Hippocampal formation (tissue), 2 donors: ENCODE data around the gene PKD1L1.
"Not testable (repeated sequence)": the region's sequence is repeated elsewhere in the genome, so short reads cannot be mapped to it uniquely, and the experiment has no call there.

ENCODE experiments used
- DNase-seq, 2 donors: peaks; one replicate each; lab custom pipeline; 2025; lab: John Stamatoyannopoulos, UW

Gene PKD1L1

DNA sequence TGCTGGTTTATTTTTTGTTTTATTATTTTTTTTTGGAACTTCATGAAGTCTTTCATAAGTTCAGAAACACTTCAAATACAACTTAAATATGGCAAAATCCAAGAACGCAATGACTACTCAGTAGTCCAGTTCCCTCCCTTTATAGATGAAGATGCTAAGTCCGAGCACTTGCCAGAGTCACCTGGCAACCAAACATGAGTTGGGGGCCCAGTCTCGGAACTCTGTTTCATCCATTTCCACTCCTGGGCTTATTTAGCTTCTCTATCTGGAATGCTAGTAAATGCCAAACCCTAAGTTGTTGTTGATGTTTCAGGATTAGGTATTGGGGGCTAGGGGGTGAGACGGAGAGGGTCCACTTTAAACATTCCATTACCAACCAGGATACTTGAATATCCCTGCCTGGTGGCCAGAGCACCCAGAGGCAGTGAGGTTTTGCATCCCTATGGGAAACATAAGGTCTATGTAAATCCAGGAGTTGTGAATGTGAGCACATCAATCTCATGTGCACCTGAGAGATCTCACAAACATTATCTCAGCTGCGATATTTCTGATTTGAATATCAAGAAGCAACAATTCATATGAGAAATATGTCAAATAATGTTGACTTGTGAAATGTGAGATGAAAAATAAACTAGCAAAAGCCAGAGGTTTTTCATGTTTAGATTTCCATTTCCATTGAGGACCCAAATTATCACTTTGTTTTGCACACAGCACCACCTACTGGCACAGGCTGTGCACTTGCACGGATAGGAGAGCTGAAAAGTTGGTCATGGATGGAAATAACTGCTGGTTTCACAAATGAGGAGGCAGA is 129.3 kb downstream of the PKD1L1 start:
- peak; percentile 59 to 73 for DNase-seq

DNA sequence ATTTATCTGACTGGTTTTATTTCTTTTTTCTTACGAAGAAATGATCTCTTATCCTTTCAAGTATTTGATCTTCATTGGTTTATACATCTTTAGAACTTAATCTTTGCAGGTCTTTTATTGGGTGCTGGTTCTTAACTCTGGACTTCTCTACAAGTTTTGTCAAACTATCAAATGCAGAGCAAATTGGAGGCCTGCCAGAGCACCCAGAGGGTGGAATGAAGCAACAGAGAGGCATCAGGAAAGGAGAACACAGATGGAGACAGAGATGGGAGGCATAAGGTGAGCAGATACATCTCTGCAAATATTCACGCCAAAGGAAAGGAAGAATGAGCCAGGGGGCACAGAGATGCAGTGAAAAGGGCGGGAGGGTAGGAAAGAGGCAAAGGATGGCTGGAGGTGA is 130.3 kb downstream of the PKD1L1 start:
- DNase-seq = no peak

DNA sequence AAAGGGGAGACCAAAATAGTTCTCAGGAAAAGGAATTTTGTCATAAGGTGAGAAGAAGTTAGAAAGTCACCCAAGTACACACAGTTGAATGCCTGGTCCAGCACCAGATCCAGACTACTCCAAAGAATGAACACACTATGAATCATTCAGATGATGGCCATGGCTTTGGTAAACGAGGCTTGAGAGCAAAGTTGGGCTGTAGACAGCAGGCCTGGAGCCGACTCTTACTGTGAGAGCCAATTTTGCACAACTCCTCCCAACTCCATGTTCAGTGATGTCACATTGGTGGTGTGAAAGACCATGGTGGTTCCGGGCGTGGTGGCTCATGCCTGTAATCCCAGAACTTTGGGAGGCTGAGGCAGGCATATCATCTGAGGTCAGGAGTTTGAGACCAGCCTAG is 131.6 kb downstream of the PKD1L1 start:
- DNase-seq = no peak

DNA sequence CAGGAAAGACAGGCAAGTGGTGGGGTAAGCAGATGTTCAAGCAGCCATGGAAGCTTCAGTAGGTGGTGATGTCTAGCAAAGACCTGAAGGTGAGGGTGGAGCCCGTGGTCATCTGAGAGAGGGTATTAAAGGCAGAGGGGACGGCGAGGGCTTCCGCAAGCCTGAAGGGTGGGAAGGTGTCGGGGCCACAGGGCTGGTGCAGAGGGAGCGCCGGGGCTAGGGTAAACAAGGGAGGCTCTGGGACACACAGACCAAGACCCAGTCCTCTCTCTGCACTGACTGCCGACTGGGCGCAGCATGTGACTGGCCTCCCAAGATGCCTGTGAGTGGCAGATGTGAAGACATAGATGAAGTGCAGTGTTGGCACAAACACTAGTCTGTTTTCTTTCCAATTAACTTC is 132.4 kb downstream of the PKD1L1 start:
- DNase-seq = no peak

DNA sequence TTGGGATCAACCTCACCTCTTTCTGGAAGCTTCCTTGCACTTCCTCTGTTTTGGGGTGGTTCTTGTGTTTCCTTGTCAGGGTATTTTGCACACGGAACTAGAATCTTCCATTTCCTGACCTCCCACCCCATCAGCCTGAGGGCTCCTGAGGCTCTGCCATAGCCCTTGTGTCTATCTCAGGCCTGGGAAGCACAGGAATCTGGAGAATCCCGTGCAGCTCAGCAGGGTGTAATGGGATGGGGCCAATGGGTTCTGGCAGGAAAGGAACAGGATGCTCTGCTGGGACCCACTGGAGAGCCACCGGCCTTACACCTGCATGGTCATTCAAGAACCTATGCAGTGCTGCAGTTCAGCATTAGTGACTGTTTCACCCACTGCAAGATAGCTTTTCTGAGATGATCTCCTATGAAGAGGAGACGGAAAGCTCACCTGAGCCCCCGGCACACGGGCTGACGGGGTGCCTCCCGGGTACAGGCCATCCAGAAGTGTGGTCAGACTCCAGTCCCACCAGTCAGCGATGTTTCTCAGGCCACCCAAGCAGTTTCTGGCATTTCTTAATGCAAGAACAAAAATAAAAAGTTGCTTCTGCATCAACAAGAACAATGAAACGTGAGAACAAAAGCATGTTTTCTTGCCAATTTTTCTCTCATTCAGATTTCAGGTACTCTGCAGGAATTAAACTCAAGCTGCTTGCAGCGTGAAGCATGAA is 133.2 kb downstream of the PKD1L1 start:
- no peak for DNase-seq

DNA sequence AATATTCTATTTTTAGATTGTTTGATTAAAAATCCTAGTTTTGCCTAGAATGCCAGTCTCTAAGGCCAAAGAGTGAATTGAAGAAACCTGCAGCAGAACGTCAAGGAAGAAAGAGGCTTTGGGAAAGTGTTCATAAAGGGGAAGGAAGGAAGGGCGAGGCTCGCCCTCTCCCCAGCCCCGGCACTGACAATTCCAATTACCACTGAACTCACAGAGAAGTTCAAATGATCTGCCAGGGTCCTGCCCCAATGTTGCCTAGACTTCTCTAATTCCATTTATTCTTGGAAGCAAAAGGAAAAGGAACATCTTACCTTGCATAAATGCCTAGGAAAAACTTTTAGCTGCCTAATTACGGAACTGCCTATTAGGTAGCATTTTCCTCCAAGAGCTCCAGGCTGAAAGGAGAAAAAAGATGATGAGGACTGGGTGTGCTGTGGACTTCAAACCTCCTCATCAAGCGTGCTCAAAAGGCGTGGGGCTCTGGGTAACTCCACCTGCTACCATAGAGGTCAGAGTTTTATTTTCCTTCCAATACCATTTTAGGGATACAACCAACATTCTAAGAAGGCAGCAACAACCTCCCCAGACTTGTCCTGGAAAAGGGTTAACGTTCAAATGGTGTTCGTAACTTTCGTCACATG is 134.5 kb downstream of the PKD1L1 start:
- no peak for DNase-seq

DNA sequence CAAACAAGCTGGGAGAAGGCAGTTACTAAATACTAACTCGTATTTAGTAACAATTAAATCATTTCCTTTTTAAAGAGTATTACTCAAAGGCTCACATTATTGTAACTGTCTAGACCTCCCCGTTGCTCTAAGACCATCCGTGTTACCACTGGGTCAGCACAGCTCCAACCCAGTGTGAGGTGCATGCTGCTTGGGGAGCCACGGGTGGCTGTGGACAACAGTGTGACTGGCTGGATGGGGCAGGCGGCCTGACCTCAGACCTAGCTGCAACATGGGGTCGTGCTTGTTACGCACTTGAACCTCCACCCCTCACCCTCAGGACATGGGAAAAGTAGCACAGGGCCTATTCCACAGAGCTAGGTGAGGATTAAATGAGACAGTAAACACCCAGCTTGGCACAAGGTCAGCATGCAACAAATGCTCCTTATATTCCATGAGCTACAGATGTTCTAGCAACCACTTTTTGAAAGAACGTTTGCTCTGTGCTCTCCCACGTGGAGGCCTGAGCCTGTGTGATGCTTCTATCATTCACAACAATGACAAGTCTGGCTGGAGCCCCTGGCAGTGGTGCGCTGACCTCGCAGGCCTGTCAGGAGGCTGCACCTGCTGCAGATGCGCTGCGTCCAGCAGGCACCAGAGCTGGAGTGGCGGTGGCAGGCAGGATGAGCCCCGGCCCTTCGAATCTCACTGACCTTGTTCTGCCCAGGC is 135.7 kb downstream of the PKD1L1 start:
- peak in 1 of 2 donors; percentile 13 for DNase-seq

DNA sequence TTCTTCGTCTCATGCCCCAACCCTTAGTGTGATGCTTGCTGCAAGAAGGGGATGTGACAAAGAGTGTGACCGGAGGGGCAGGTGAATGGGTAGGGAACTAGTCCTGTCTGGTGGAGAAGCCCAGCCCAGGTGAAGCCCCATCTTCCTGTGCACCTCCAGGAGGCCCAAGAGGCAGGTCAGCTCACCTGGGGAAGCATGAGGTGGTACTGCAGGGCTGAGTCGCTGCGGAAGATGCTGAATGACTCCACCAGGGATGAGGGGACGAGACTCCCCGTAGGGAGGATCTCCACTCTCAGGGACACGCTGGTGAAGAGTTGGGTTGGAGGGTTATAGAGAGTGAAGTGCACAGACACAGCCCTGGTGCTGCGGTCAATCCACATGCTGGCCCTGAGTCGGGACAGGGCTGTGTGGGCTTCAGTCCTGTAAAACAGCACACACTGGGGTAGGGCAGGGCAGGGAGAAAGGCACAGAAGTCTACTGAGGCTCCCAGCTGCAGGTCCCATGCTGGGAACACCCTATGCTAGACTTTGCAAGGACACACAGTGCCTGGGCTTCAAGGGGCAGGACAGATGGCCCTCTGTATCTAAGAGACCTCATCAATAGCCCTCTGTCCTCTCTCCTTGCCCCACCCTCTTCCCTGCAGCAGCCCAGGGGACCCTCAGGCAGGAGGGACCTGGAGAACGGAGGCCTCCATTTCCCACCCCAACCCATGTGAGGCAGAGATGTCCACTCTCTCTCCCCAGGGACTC is 136.5 kb downstream of the PKD1L1 start:
- DNase-seq = no peak

DNA sequence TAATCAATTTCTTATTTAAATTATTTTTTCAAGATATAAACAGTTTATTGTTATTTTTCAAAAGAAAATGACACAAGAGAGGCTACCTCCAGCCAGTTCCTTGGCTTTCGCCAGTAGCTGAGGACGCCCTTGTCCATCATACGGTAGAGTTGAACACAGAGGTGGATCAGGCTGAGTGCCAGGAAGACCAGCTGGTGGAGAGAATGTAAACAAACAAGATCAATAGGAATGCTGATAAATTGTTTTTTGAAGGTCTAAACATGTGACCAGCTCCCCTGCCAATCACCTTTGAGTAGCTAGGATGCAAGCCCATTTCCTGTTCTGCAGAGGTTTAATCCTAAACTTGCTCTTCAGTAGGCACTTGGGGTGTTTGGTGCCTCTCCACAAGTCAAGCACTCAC is 138.9 kb downstream of the PKD1L1 start:
- no peak for DNase-seq

DNA sequence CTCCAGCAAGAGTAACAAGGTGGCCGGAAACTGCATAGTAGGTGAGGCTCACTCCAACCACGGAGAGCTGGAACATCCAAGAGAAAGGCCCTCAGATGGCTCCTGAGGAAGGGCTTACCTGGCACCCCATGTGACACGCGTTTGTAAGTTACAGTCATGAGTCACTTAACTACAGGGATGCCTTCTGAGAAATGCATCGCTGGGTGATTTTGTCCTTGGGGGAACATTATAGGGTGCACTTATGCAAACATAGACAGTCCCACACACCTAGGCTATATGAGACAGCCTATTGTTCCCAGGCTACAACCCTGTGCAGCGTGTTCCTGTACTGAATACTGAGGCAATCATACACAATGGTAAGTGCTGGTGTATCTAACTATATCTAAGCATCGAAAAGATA is 139.9 kb downstream of the PKD1L1 start:
- DNase-seq = no peak

DNA sequence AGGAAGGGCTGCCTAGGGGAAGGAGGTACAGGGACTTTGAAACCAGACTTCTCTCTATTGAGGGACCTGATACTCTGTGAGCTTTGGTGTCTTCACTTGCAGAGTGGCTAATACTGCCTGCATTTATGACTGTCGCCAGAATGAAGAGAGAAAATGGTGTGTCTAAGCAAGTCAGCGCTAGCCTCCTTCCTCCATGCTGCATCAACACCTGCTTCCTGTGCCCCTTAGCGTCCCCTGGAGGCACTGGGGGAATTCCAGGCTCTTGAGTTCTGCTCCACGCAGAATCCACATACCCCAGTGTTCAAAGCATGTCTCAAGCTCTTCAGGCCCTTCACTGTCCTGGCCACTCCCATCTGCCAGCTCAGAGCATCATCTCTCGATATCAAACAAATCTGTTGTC is 140.5 kb downstream of the PKD1L1 start:
- DNase-seq = no peak

DNA sequence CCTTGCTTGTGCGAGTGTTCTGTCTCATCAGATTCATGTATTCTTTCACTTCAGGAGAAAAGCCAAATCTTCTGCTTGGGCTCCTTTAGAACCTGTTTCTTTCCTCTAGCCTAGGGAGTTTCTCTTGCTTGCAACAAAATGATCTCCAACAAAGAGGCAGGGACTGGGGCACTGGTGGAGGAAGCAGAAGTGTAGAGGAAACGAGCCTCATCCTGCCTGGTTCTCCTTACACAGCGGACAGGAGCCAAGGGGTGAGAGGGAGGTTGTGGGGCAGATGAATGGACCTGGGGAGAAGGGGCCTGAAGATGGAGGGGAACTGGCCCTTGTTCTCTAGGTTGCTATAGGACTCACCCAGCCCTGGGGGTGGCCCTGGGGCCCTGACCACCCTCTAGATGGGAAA is 141.1 kb downstream of the PKD1L1 start:
- DNase-seq = no peak

DNA sequence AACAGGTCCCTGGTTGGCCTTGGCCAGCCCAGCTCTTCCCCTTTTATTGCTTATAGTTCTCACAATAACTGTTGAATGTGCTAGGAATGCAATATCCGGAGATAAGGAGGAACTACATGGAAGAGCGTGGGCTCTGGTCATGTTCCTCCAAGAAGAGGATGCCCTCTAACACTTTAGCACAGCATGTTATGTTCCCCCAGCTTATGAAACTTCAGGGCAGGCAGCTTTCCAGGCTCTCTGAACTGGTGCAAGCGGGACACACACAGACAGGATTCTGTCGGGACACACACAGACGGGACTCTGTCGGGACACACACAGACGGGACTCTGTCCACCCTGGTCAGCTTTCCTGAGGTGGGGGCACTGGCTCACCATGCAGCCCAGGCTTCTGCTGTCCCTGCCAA is 141.6 kb downstream of the PKD1L1 start:
- DNase-seq = peak in 1 of 2 donors; percentile 8

DNA sequence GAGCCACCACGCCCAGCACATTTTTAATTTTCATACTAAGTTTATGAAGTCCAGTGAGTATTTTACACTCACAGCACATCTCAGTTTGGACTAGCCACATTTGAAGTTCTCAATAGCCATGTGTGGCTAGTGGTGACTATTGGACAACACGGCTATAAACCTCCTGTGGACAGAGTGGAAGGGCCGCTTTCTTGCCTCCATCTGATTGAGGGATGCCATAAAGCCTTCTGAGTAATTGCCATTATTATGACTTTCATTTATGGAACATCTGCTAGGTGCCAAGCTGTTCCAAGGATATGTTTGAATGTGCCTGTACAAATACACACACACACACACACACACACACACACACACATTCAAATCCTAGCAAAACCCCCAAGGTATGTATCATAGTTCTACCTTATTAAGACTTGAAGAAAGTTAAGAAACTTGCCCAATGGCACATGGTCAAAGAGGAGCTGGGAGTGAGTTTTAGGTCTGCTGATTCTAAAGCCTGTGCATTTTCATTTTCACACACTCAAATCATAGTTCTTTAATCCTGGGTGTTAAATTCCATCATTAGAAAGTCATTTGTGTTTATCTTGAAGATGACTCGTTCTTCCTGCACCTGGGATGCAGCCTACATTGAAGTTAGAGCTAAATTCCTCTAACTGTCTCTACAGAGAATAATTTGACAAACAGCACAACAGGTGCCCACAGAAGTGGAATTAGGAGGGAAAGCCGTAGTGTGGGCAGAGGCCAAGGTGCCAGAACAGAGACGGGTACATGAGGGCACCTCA is 143.3 kb downstream of the PKD1L1 start:
- DNase-seq = no peak

DNA sequence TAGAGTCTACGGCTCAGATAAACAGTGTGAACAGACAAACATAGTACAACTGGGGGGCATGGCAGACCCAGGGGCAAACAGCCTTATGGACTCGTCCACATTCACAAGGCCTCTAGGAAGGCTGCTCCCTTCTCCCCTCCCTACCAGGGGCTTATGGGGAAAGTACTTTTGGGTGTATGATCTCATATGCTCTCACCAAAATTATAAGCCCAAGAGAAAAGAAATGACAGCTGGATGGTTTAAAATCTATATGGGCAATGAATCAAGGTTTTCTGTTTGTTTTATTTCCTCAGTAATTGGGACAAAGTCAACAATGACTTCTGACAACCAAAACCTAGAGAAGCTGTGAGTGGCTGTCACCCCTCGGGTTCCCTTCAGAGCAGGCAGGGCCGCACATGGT is 144.4 kb downstream of the PKD1L1 start:
- no peak for DNase-seq

DNA sequence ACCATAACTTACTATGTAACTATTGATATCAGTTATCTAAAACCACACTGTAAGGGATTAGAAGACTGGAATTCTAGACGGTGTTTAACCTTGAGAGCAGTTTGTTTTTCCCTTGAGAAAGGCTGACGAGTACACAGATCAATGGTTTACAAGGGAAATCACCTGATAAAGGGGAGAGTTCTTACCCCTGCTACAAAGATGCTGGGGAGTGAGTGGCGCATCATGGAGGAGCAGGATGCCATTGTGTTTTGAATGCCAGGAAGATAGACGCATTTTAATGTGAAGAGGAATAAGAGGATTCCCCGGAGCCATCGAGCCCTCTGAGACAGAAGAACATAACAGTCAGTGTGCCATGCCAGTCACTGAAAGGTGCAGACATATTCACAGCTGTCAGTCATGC is 145.2 kb downstream of the PKD1L1 start:
- DNase-seq = no peak

DNA sequence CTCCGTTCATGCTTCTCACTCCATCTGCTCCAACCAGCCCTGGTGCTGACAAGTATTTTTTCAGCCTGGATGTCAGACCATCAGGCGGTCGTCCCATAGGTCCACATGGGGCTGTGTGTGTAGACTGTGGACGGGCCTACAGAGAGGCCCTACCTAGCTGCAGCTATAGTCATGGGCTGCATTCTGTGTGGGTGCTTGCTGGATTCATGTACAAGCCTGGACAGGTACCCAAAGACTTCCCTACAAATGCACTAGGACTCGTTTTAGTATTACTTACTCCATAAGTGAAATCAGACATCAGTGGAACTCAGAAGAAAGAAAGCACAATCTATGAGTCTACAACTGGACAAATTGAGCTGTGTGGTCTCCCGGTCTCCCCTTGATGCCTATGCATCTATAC is 146.8 kb downstream of the PKD1L1 start:
- DNase-seq = no peak

DNA sequence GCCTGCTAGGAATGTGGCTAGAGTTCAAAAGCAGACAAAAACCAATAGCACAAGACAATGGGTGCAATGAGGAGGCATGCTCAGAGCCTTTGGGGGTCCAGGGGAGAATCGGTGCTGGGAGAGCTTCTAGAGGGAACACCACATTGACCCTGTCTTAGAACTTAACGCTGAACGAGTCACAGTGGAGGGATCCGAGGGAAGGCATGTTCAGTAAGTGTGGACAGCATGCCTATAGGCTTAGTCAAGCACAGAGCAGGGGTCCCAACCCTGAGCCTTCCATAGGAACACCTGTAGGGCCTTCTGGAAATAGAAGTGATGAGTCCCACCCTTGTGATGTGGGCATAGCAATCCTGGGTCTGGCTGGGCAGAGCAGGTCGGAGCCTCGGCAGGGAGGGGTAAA is 148.7 kb downstream of the PKD1L1 start:
- no peak for DNase-seq

DNA sequence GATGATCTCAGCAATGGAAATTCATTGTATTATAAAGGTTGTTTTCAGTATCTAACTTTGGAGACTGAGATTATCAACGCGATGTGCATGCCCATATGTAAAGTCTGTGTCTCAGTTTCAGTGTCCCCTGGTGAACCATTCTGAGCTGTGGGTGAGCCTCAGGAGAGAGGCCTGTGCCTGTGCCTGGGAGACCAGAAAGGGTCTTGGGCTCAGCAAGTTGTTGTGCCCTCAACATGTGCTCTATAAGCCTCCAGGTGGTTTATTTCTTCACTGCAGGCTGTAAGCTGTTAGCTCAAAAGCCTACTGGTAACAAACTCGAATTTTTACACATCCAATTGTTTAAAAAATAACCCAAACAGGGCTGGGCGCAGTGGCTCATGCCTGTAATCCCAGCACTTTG is 151.9 kb downstream of the PKD1L1 start:
- DNase-seq = no peak

DNA sequence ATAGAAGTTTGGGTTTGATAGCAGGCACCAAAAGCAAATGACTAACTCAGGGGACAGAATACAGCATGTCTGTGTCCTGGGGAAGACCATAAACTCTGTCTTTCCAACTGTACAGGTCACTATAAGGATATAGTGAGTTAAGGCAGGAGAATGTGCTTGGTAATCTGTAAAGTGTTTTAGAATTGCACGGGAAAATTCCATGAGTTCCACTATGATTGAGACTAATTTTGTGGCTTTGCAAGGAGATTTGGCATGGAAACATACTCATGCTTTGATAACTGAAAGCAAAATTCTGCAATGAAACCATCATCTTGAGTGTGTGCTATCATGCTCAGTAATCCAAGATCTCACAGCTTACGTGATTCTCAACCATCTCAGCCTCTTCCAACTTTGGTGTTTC is 152.6 kb downstream of the PKD1L1 start:
- DNase-seq = no peak

DNA sequence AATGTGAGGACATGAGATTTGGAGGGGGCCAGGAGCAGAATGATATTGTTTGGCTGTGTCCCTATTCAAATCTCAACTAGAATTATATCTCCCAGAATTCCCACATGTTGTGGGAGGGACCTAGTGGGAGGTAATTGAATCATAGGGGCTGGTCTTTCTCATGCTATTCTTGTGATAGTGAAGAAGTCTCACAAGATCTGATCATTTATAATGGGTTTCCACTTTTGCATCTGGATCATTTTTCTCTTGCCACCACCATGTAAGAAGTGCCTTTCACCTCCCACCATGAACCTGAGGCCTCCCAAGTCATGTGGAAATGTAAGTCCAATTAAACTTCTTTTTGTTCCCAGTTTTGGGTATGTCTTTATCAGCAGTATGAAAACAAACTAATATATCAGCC is 153.1 kb downstream of the PKD1L1 start:
- DNase-seq = not testable (repeated sequence)
